Transverse colon (tissue), 4 donors: ENCODE data around the gene FIZ1. TPM values are rescaled to one million over a fixed set of nuclear protein-coding genes. Genes with fewer than 3 reads are reported as not detected.
A peak's percentile ranks its signal among the peaks of the same experiment; 100 is the strongest.

Experiments
- DNase-seq: peaks from one replicate; pipeline ENCODE4 v3.0.0-alpha.2; 2019
- H3K27ac ChIP-seq, 4 donors: fragments of 200-600 bp; sonication (generic); 2 replicates each; pipeline ENCODE4 v1.5.1; 2016 to 2018; ENCODE audit warnings: inconsistent platforms in 4 of 4
- H3K27me3 ChIP-seq: fragments of 200-600 bp; sonication (generic); 2 replicates; pipeline ENCODE4 v1.5.1; 2017; ENCODE audit warnings: inconsistent platforms
- H3K36me3 ChIP-seq, 4 donors: fragments of 200-600 bp; sonication (generic); 2 replicates each; pipeline ENCODE4 v1.5.1; 2017 to 2019; ENCODE audit warnings: inconsistent platforms in 4 of 4
- H3K4me1 ChIP-seq, 4 donors: fragments of 200-600 bp; sonication (generic); 2 replicates each; pipeline ENCODE4 v1.5.1; 2017 to 2020; ENCODE audit warnings: inconsistent platforms in 4 of 4
- H3K4me3 ChIP-seq, 4 donors: fragments of 200-600 bp; sonication (generic); 1 replicate in 1 of 4; 2 replicates in 3 of 4; pipeline versions ENCODE4 v1.5.1 to v1.6.1; 2017 to 2019; ENCODE audit warnings: inconsistent platforms in 4 of 4
- H3K9me3 ChIP-seq, 2 donors: fragments of 200-600 bp; sonication (generic); 2 replicates each; pipeline ENCODE4 v1.5.1; 2017 to 2019; ENCODE audit warnings: inconsistent platforms in 2 of 2
- EP300 ChIP-seq: sonication (generic); formaldehyde crosslinking; IDR thresholded peaks from one replicate; pipeline ENCODE4 v1.6.1; 2017; ENCODE audit warnings: antibody characterized with exemption, low read depth
- POLR2A ChIP-seq: fragments of 450-650 bp; IDR thresholded peaks from one replicate; pipeline ENCODE4 v1.6.1; 2016; ENCODE audit warnings: antibody characterized with exemption, mild to moderate bottlenecking, moderate library complexity
- POLR2AphosphoS5 ChIP-seq, 3 donors: sonication (generic); formaldehyde crosslinking; IDR thresholded peaks; one replicate each; pipeline ENCODE4 v1.6.1; 2016; ENCODE audit warnings: antibody characterized with exemption in 3 of 3
- WGBS, 2 donors: methylation state at CpG; one replicate each; pipeline ENCODE4 v1.1.5; 2018; ENCODE audit warnings: low coverage in 1 of 2; 5-methylcytosine and 5-hydroxymethylcytosine counted together
- in situ Hi-C, 4 donors: fragments of 200-750 bp; cut with MboI; loops; one replicate each; pipeline versions ENCODE4 v1.15.0 to v1.15.1; 2017; ENCODE audit warnings: low sequenced_read_pairs in 3 of 4, low pct_ligation_motif_present in 1 of 4, low pct_unique_long_range_greater_than_20kb in 1 of 4
- intact Hi-C: fragments of 100-400 bp; cut with DNase I; formaldehyde crosslinking; loops from one replicate; pipeline ENCODE4 v1.15.1; 2023; ENCODE audit warnings: low total_unique reads
- total RNA-seq, 4 donors: library from RNA; depleted of rRNA; stranded (reverse); fragments of >200 nt; gene quantifications; one replicate each; pipeline ENCODE4 v1.1.0, GENCODE V29; 2016
- TF ChIP-seq, protein P1 (sequence below), 5 experiments: fragments of 200-600 bp in 3 of 5; fragments of 450-650 bp in 2 of 5; sonication (generic) in 3 of 5; IDR thresholded peaks; 1 replicate in 2 of 5; 2 replicates in 3 of 5; pipeline ENCODE4 v1.5.1; 2016 to 2017; ENCODE audit warnings: antibody characterized with exemption in 5 of 5, inconsistent platforms in 3 of 5, mild to moderate bottlenecking in 2 of 5, moderate library complexity in 1 of 5

FIZ1 gene
- total RNA-seq, 4 donors from 2014 or later, result 8.5 to 137 (median 18.3) TPM

DNA sequence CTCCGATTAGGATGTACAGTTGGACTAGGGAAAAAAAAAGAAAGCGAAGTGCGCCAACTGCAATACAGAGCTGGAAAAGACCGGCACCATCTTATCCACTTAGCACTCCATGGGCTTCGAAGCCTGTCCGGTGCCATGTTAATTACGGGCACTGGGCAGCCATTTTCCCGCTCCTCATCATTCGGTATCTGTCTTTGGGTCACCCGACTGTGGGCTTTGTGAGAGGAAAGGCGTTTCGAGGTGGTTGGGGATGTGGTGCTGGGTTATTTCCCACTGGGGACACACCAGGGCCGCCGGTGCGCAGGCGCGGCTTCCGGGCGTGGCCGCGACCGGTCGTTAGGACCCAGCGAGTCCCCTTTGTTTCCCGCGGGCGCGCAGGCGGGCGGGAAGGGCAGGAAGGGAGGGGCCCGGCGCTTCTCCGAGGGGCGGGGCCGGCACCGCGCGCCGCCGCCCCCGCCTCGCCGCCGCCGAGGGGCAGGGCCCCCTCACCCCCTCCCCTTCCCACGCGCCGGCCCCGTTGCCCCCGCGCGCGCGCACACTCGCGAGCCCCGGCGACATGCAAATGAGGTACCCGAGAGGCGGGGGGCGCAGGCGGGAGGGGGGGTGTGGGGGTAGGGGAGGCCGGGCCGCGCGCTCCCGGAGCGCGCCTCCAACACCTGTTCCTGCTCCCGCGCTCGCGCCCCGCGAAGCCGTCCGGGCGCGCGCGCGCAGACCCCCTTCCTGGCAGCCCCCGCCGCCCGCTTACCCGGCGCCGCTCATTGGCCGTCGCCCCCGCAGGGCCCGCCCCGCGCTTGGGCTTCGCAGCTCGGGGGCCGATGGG is 735 bp upstream of the FIZ1 start, which contains the start of gene ZNF524:
Gene ZNF524 (plus strand): TSS at position 447 of the 820 bp plus-strand sequence. CDS start 1,825 bp downstream, outside the sequence.
- no peaks in the 10 kb centered on the region for H3K27me3 ChIP-seq
- H3K9me3 ChIP-seq, result no peaks in the 10 kb centered on the region
- H3K36me3 ChIP-seq, result peaks cover 0 to 4% (median 0%) of the 10 kb centered on the region in 4 donors
- H3K27ac ChIP-seq, result peak within 1 kb of the TSS; percentile 96 to 100 (median 98)
- peak in 1 of 3 donors; percentile 10 for TF ChIP-seq POLR2AphosphoS5 (IDR thresholded peaks at IDR 0.05)
- no peak for TF ChIP-seq EP300
- TF ChIP-seq POLR2A, result no peak
- TF ChIP-seq, protein P1, sequence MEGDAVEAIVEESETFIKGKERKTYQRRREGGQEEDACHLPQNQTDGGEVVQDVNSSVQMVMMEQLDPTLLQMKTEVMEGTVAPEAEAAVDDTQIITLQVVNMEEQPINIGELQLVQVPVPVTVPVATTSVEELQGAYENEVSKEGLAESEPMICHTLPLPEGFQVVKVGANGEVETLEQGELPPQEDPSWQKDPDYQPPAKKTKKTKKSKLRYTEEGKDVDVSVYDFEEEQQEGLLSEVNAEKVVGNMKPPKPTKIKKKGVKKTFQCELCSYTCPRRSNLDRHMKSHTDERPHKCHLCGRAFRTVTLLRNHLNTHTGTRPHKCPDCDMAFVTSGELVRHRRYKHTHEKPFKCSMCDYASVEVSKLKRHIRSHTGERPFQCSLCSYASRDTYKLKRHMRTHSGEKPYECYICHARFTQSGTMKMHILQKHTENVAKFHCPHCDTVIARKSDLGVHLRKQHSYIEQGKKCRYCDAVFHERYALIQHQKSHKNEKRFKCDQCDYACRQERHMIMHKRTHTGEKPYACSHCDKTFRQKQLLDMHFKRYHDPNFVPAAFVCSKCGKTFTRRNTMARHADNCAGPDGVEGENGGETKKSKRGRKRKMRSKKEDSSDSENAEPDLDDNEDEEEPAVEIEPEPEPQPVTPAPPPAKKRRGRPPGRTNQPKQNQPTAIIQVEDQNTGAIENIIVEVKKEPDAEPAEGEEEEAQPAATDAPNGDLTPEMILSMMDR (IDR thresholded peaks at IDR 0.05), result peak in 1 of 5 experiments; percentile 8
- H3K4me3 ChIP-seq, result peak within 1 kb of the TSS; percentile 80 to 96 (median 86)
- intact Hi-C loops, result loop anchor here (10.0 kb wide), 1 partner anchor 485 kb away; the partner anchor contains the start of gene PPP1R12C
- H3K4me1 ChIP-seq, result peaks cover 13 to 25% (median 19%) of the 10 kb centered on the region in 4 donors
- WGBS, 2 donors, result 0% methylated on average over 13 of the region's 97 CpGs; no CpG with 5 or more reads in 1 of the 2 donors
- in situ Hi-C loops, result loop anchor here in 1 of 4 donors (10.0 kb wide), 1 partner anchor 85 kb away; no protein-coding TSS in a partner anchor
- peak; percentile 87 for DNase-seq

DNA sequence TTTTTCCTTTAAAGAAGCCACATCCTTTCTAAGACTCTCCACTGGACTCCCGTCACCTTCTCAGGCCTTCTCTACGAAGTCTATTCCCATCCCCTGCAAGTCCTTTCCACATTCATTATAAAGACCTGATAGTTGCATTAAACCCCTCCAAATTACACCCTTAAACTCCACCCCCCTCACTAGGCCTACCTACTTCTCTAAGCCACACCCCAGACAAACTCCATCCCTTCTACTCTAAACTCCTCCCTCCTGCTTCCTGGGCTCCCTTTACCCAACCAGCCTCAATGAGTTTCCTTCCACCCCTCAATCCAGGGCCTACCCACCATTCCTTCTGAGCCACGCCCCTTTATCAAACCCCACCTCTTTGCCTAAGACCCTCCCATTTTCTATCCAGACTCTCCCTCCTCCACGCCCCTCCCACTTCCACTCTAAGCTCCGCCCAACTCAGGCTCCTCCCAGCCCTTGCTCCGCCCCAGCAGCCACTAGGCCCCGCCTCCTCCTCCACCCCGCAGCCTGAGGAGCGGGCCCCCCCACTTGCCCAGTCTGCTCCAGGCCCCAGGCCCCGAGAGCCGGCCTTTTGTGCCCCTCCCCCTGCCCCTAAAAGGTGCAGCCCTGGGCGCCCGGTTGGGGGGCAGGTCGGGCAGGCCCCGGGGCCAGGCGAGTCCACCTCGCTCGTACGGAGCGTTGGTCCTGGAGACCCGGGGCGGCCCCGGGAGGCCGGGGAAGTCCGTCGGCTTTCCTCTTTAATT is 424 bp downstream of the FIZ1 start:
- WGBS, 2 donors, result 15 to 32% methylated on average over 5 to 12 of the region's 26 CpGs
- in situ Hi-C loops (no loop called here), intact Hi-C loops (no loop called here)
- no peaks in the 10 kb centered on the region for H3K9me3 ChIP-seq
- peak; percentile 61 for TF ChIP-seq POLR2A
- TF ChIP-seq, protein P1 (IDR thresholded peaks at IDR 0.05), result no peak
- peak in 1 of 3 donors; percentile 59 for TF ChIP-seq POLR2AphosphoS5 (IDR thresholded peaks at IDR 0.05)
- no peaks in the 10 kb centered on the region for H3K27me3 ChIP-seq
- peaks cover 6 to 14% (median 9%) of the 10 kb centered on the region in 4 donors for H3K4me1 ChIP-seq
- peak overlapping the region; percentile 96 to 100 (median 98) for H3K27ac ChIP-seq
- DNase-seq, result peak; percentile 96
- H3K36me3 ChIP-seq, result peaks cover 0 to 7% (median 0%) of the 10 kb centered on the region in 4 donors
- peak overlapping the region; percentile 80 to 96 (median 84) for H3K4me3 ChIP-seq

DNA sequence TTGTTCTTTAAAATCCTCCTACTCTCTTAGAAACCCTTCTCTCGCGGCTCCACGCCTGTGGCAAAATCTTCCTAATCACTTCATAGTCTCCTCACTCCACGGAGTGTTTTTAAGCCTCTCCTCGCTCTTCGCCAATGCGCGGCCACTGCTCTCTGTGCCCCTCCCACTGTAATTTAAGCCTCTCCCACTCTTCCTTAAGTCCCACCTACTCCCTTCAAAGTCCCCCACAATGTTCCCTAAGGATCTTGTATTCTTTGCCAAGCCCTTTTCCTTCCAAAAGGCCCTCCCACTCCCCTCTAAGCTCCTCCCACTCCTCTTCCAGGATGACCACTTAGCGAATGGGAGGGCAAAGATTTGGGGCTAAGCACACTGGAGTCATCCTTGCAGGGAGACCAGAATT is 1.3 kb downstream of the FIZ1 start:
- Histone ChIP-seq H3K4me3 (no peak overlapping the region), H3K27ac (peak overlapping the region in 3 of 4 donors; percentile 98 to 100 (median 99)), H3K9me3 (no peaks in the 10 kb centered on the region), H3K27me3 (no peaks in the 10 kb centered on the region), H3K36me3 (peaks cover 0 to 7% (median 0%) of the 10 kb centered on the region in 4 donors), H3K4me1 (peaks cover 6 to 10% (median 9%) of the 10 kb centered on the region in 4 donors)
- in situ Hi-C loops (no loop called here), intact Hi-C loops (no loop called here)
- 81 to 94% methylated on average over 6 to 9 of the region's 9 CpGs for WGBS, 2 donors
- DNase-seq, result no peak
- TF ChIP-seq POLR2AphosphoS5 (IDR thresholded peaks at IDR 0.05) (no peak), EP300 (no peak), POLR2A (no peak)
- TF ChIP-seq, protein P1 (IDR thresholded peaks at IDR 0.05), result no peak

DNA sequence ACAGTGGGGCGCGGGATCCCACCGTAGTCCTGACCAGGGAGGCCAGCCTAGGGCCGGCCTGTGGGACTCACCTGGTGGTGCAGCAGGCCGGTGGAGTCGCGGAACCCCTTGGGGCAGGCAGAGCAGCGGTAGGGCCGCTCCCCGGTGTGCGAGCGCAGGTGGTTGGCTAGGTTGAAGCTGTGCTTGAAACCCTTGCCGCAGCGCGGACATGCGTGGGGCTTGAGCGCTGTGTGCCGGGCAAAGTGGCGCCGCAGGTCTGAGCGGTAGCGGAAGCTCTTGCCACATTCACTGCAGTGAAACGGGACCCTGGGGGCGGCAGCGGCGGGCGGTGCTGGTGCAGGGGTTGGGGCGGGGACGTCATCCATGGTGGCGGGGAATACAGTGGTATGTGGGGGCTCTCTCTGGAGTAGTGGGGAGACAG is 1.8 kb downstream of the FIZ1 start:
- H3K36me3 ChIP-seq, result peaks cover 0 to 7% (median 0%) of the 10 kb centered on the region in 4 donors
- no peak for DNase-seq
- H3K9me3 ChIP-seq, result no peaks in the 10 kb centered on the region
- peaks cover 6 to 10% (median 9%) of the 10 kb centered on the region in 4 donors for H3K4me1 ChIP-seq
- TF ChIP-seq EP300 (no peak), POLR2A (no peak), POLR2AphosphoS5 (IDR thresholded peaks at IDR 0.05) (no peak)
- TF ChIP-seq, protein P1 (IDR thresholded peaks at IDR 0.05), result no peak
- H3K27me3 ChIP-seq, result no peaks in the 10 kb centered on the region
- H3K27ac ChIP-seq, result no peak overlapping the region
- no peak overlapping the region for H3K4me3 ChIP-seq
- intact Hi-C loops, result no loop called here
- in situ Hi-C loops, result no loop called here
- WGBS, 2 donors, result 95% methylated on average over 4 to 30 of the region's 30 CpGs
